Subcutaneous adipose tissue (tissue), 4 donors: ENCODE results near the gene BTBD6. TPM values are rescaled to one million over a fixed set of nuclear protein-coding genes. Genes with fewer than 3 reads are reported as not detected.

Source experiments
- CTCF ChIP-seq: fragments of 450-650 bp; IDR thresholded peaks from one replicate; pipeline ENCODE4 v1.5.1; 2016; ENCODE audit warnings: low read depth, mild to moderate bottlenecking, control low read depth, antibody characterized with exemption, moderate library complexity
- total RNA-seq, 4 donors: library from RNA; depleted of rRNA; stranded (reverse); fragments of >200 nt; gene quantifications; one replicate each; pipeline ENCODE4 v1.1.0, GENCODE V29; 2016

Gene BTBD6
- total RNA-seq, 4 donors from 2014 or later: 55.4 to 229 (median 79.0) TPM

- TF ChIP-seq CTCF: no peak
These were observed 23.3 kb upstream of the BTBD6 start for GRCh38 chr14:105224845-105225570.

- TF ChIP-seq CTCF: no peak
These were observed 22.1 kb upstream of the BTBD6 start for GRCh38 chr14:105226198-105226597.

GRCh38 chr14:105227346-105227745 is 21.0 kb upstream of the BTBD6 start:
- TF ChIP-seq CTCF: no peak

- no peak for TF ChIP-seq CTCF
These were observed 19.8 kb upstream of the BTBD6 start for GRCh38 chr14:105228562-105228961.

- no peak for TF ChIP-seq CTCF
These were observed 19.2 kb upstream of the BTBD6 start for GRCh38 chr14:105229099-105229655.

GRCh38 chr14:105240811-105241576 is 7.3 kb upstream of the BTBD6 start:
- no peak for TF ChIP-seq CTCF

- TF ChIP-seq CTCF: no peak
These were observed 6.7 kb upstream of the BTBD6 start for GRCh38 chr14:105241641-105242040.
